Heart right ventricle (tissue), 16 donors: ENCODE data around the gene NLRC5. TPM values are rescaled to one million over a fixed set of nuclear protein-coding genes. Genes with fewer than 3 reads are reported as not detected.

Experiments used
- ATAC-seq, 8 donors: fragments of 200-7000 bp; cut with Tn5 transposase; one replicate each; pipeline ENCODE4 v1.9.1; 2020; ENCODE audit warnings: mild to moderate bottlenecking in 8 of 8, moderate library complexity in 8 of 8, moderate number of reproducible peaks in 1 of 8
- DNase-seq, 2 donors: peaks; one replicate each; pipeline ENCODE4 v3.0.0-alpha.2; 2020
- H3K27ac ChIP-seq, 10 donors: fragments of 200-600 bp; sonication (generic) in 2 of 10; one replicate each; pipeline versions ENCODE4 v1.5.0 to v1.8.0; 2020 to 2022; ENCODE audit warnings: mild to moderate bottlenecking in 3 of 10
- H3K27me3 ChIP-seq, 7 donors: fragments of 200-600 bp; one replicate each; pipeline ENCODE4 v1.8.0; 2021 to 2022; ENCODE audit warnings: mild to moderate bottlenecking in 2 of 7
- H3K36me3 ChIP-seq, 9 donors: fragments of 200-600 bp; sonication (generic) in 1 of 9; one replicate each; pipeline versions ENCODE4 v1.5.0 to v1.8.0; 2020 to 2022; ENCODE audit warnings: mild to moderate bottlenecking in 2 of 9
- H3K4me1 ChIP-seq, 9 donors: fragments of 200-600 bp; sonication (generic) in 1 of 9; one replicate each; pipeline versions ENCODE4 v1.5.0 to v1.8.0; 2020 to 2022; ENCODE audit warnings: mild to moderate bottlenecking in 4 of 9
- H3K4me3 ChIP-seq, 10 donors: fragments of 200-600 bp; sonication (generic) in 2 of 10; one replicate each; pipeline versions ENCODE4 v1.5.0 to v1.8.0; 2020 to 2022; ENCODE audit warnings: mild to moderate bottlenecking in 7 of 10, moderate library complexity in 2 of 10
- H3K9me3 ChIP-seq, 11 donors: fragments of 200-600 bp in 10 of 11; sonication (generic) in 2 of 11; one replicate each; pipeline versions ENCODE4 v1.5.0 to v1.8.0; 2013 to 2022; ENCODE audit warnings: mild to moderate bottlenecking in 2 of 11, control low read depth in 1 of 11, moderate library complexity in 1 of 11
- CTCF ChIP-seq, 9 donors: fragments of 200-600 bp; sonication (generic) in 2 of 9; IDR thresholded peaks; one replicate each; pipeline versions ENCODE4 v1.5.0 to v1.8.0; 2021 to 2022; ENCODE audit warnings: antibody characterized with exemption in 9 of 9, mild to moderate bottlenecking in 5 of 9, moderate library complexity in 1 of 9
- WGBS, 2 donors: extraction: QIAGEN DNeasy Blood & Tissue Kit; methylation state at CpG; one replicate each; pipeline ENCODE4 v1.1.7; 2013; ENCODE audit warnings: inconsistent platforms in 1 of 2; 5-methylcytosine and 5-hydroxymethylcytosine counted together
- intact Hi-C, 10 donors: fragments of 100-400 bp; cut with DNase I; formaldehyde crosslinking; loops; one replicate each; pipeline versions ENCODE4 v1.11.1 to v1.14.2; 2022
- polyA plus RNA-seq, 2 donors: library from polyadenylated mRNA; stranded (reverse); fragments of 200-250 nt; gene quantifications; one replicate each; pipeline ENCODE4 v1.2.3, GENCODE V29; 2013
- total RNA-seq, 10 donors: library from RNA; stranded (reverse); fragmentation: NEBNext Ultra II Directional in 3 of 10; extraction: Animal tissue kit (Norgen Biotek cat#: 25700) in 3 of 10; gene quantifications; one replicate each; pipeline versions ENCODE4 v1.2.1 to v1.2.4, GENCODE V29; 2021 to 2023
- donor health status: Arrhythmogenic right ventricular cardiomyopathy.
- donor health status: ischemic (EF 13 %, LVEDD 7.1; RV severe dilation, severe dysfunction).
- donor health status: healthy with polysubstance abuse.
- donor health status: DM: no; HTN: yes; CAD: no.
- donor health status: DM: no; HTN: no; CAD: no.
- donor health status: ischemic (EF 25% LVEDD 6.9; RV normal size, moderate dysfunction).
- donor health status: ischemic (EF 25% LVEDD 5.7; RV mildly dilated, moderate dysfunction).
- donor health status: healthy.
- donor health status: DM: yes; HTN: yes; CAD: no.
- donor health status: Ischemic cardiomyopathy.
- donor health status: ischemic (EF 35%, LVEDD 5.7; RV mildly dilated, moderate dysfunction).
- donor health status: nonischemic (EF 11% LVEDD 7.7; RV severe dilation, severe dysfunction).
- donor health status: DM: yes; HTN: yes; CAD: no.
- donor health status: PGD.
- donor health status: ischemic (EF 29% LVEDD 5.4; RV normal size, mild dysfunction).
- donor health status: nonischemic (EF 23%, LVEDD 6.1; RV moderate dilation, normal function).

The NLRC5 gene
- total and polyA plus RNA-seq, 12 donors: 6.2 to 49.6 (median 13.5) TPM

GRCh38 chr16:56980792-56981724 lies 8.3 kb upstream of the NLRC5 start:
- no peak for DNase-seq
- Histone ChIP-seq H3K36me3 (peaks cover 0 to 9% (median 0%) of the 10 kb centered on the region in 9 donors), H3K27ac (peak overlapping the region in 1 of 10 donors; percentile 25), H3K4me3 (no peak overlapping the region), H3K27me3 (no peaks in the 10 kb centered on the region), H3K9me3 (no peaks in the 10 kb centered on the region), H3K4me1 (peaks cover 7 to 56% (median 26%) of the 10 kb centered on the region in 9 donors)
- WGBS, 2 donors: 78 to 83% methylated on average over 16 of the region's 16 CpGs
- peak in 1 of 8 donors; percentile 15 for ATAC-seq
- intact Hi-C loops: no loop called here
- no peak for TF ChIP-seq CTCF (IDR thresholded peaks at IDR 0.05)

GRCh38 chr16:56981729-56982271 lies 7.6 kb upstream of the NLRC5 start:
- Histone ChIP-seq H3K27me3 (no peaks in the 10 kb centered on the region), H3K4me3 (no peak overlapping the region), H3K36me3 (peaks cover 0 to 9% (median 0%) of the 10 kb centered on the region in 9 donors), H3K4me1 (peaks cover 9 to 63% (median 33%) of the 10 kb centered on the region in 9 donors), H3K9me3 (no peaks in the 10 kb centered on the region), H3K27ac (no peak overlapping the region)
- 86% methylated on average over 12 of the region's 12 CpGs for WGBS, 2 donors
- no peak for TF ChIP-seq CTCF (IDR thresholded peaks at IDR 0.05)
- no peak for ATAC-seq
- intact Hi-C loops: no loop called here
- DNase-seq: no peak

- H3K36me3 ChIP-seq: peaks cover 0 to 9% (median 0%) of the 10 kb centered on the region in 9 donors
- no peak for DNase-seq
- intact Hi-C loops: no loop called here
- no peaks in the 10 kb centered on the region for H3K9me3 ChIP-seq
- no peak for ATAC-seq
- TF ChIP-seq CTCF (IDR thresholded peaks at IDR 0.05): no peak
- H3K4me3 ChIP-seq: no peak overlapping the region
- H3K4me1 ChIP-seq: peaks cover 9 to 69% (median 34%) of the 10 kb centered on the region in 9 donors
- H3K27ac ChIP-seq: no peak overlapping the region
- WGBS, 2 donors: 84 to 89% methylated on average over 2 of the region's 2 CpGs
- H3K27me3 ChIP-seq: no peaks in the 10 kb centered on the region
Observed at GRCh38 chr16:56982695-56983094, 6.7 kb upstream of the NLRC5 start.

- WGBS, 2 donors: 68 to 71% methylated on average over 9 of the region's 9 CpGs
- no peak for ATAC-seq
Observed at GRCh38 chr16:56983211-56983751, 6.1 kb upstream of the NLRC5 start.

More at GRCh38 chr16:56983211-56983751, 6.1 kb upstream of the NLRC5 start:
- Histone ChIP-seq H3K36me3 (peaks cover 0 to 9% (median 0%) of the 10 kb centered on the region in 9 donors), H3K4me3 (no peak overlapping the region), H3K27me3 (no peaks in the 10 kb centered on the region), H3K27ac (no peak overlapping the region), H3K4me1 (peaks cover 9 to 69% (median 38%) of the 10 kb centered on the region in 9 donors), H3K9me3 (no peaks in the 10 kb centered on the region)
- no peak for DNase-seq
- intact Hi-C loops: no loop called here
- TF ChIP-seq CTCF (IDR thresholded peaks at IDR 0.05): no peak
